GM12891 (cell line): ENCODE data around the gene ROR1.

Experiments used
- PAX5 ChIP-seq: IDR thresholded peaks from 2 replicates; pipeline ENCODE4 v1.6.1; 2011; ENCODE audit warnings: low read length, moderate library complexity, mild to moderate bottlenecking; ENCODE audit not compliant: insufficient read depth, severe bottlenecking
- POLR2A ChIP-seq: IDR thresholded peaks from 2 replicates; pipeline ENCODE4 v1.6.1; 2011; ENCODE audit warnings: low read depth, low read length, control low read depth
- POLR2AphosphoS5 ChIP-seq: IDR thresholded peaks from 2 replicates; pipeline ENCODE4 v1.6.1; 2011; ENCODE audit warnings: low read depth, low read length, control low read depth
- POU2F2 ChIP-seq: IDR thresholded peaks from 2 replicates; pipeline ENCODE4 v1.6.1; 2011; ENCODE audit warnings: low read depth, mild to moderate bottlenecking, control low read depth, low read length, moderate library complexity
- SPI1 ChIP-seq: IDR thresholded peaks from 2 replicates; pipeline ENCODE4 v1.6.1; 2011; ENCODE audit warnings: low read depth, low read length, control low read depth
- TAF1 ChIP-seq: IDR thresholded peaks from 2 replicates; pipeline ENCODE4 v1.6.1; 2011; ENCODE audit warnings: low read depth, low read length, control low read depth

- TF ChIP-seq POLR2AphosphoS5 = no peak
- no peak for TF ChIP-seq POLR2A
- TF ChIP-seq TAF1 = no peak
- no peak for TF ChIP-seq SPI1
- no peak for TF ChIP-seq PAX5
- no peak for TF ChIP-seq POU2F2
These were observed 90.4 kb downstream of the ROR1 start for GRCh38 chr1:63864224-63864641.
